ENCODE measurements around the gene ATP8B1.

DNA sequence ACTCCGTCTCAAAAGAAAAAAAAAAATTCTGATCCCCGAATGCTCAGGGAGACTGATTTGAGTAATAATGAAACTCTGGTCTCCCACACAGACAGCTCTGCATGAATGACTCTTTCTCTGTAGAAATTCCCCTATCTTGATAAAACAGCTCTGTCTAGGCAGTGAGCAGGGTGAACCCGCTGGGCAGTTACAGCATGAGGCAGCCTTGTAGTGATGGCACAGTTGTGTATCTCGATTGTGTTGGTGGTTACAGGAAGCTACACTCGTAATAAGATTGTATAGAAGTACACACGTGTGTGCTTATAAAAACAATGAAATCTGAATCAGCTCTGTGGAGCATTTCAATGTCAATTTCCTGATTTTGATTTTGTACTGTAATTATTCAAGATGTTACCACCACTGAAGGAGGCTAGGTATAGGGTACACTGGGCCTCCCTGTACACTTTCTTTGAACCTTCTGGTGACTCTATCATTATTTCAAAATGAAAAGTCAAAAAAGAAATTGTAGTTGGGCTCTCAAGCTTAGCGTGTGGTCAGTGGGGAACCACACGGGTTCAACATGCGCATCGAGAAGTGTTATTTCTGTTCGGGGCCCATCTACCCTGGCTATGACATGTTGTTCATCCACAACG, 34.9 kb upstream of the ATP8B1 start:
- TF ChIP-seq GATA3 (IDR thresholded peaks at IDR 0.05; ENCODE audit: low read depth, low read length) (no peak), GATA2 (IDR thresholded peaks at IDR 0.05; ENCODE audit: low read depth, low read length) (no peak)
